Epithelial cell of proximal tubule (primary cell): ENCODE measurements around the gene ADAMTS14. TPM values are rescaled to one million over a fixed set of nuclear protein-coding genes. Genes with fewer than 3 reads are reported as not detected.
A peak's percentile ranks its signal among the peaks of the same experiment; 100 is the strongest.

Experiments
- DNase-seq: peaks from one replicate; pipeline ENCODE4 v3.0.0-alpha.2; 2011; ENCODE audit warnings: low read depth
- H3K4me3 ChIP-seq: 2 replicates; pipeline ENCODE4 v1.5.1; 2011; ENCODE audit warnings: low read depth, mild to moderate bottlenecking, low read length
- total RNA-seq: library from RNA; depleted of rRNA; stranded (reverse); fragments of >200 nt; gene quantifications from 2 replicates; pipeline ENCODE4 v1.2.3, GENCODE V29; 2015
- TF ChIP-seq, protein P1 (sequence below): conservative IDR thresholded peaks from 2 replicates; pipeline ENCODE4 v1.5.1; 2012; ENCODE audit warnings: low read depth, mild to moderate bottlenecking, low read length

ADAMTS14 gene
- total RNA-seq, 1 donor from 2014 or later = 1.3 TPM

DNA sequence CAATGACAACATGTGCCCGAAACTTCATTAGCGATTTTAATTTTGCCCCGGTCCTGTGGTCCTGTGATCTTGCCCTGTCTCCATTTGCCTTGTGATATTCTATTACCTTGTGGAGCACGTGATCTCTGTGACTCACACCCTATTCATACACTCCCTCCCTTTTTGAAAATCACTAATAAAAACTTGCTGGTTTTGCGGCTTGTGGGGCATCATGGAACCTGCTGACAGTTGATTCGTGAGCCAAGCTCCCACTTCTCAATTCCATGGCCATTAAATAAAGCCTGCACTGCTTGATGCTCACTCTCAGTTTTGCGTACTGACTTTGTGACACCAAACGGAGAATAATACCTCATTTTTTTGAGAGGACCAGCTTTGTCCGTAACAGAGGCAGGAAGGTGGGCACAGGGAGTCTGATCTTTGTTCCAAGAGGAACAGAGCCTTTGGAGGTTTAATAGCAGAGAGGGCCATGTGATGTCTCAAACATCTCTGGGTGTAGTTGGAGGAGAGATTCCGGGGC lies 3.8 kb upstream of the ADAMTS14 start:
- no peak overlapping the region for H3K4me3 ChIP-seq
- TF ChIP-seq, protein P1, sequence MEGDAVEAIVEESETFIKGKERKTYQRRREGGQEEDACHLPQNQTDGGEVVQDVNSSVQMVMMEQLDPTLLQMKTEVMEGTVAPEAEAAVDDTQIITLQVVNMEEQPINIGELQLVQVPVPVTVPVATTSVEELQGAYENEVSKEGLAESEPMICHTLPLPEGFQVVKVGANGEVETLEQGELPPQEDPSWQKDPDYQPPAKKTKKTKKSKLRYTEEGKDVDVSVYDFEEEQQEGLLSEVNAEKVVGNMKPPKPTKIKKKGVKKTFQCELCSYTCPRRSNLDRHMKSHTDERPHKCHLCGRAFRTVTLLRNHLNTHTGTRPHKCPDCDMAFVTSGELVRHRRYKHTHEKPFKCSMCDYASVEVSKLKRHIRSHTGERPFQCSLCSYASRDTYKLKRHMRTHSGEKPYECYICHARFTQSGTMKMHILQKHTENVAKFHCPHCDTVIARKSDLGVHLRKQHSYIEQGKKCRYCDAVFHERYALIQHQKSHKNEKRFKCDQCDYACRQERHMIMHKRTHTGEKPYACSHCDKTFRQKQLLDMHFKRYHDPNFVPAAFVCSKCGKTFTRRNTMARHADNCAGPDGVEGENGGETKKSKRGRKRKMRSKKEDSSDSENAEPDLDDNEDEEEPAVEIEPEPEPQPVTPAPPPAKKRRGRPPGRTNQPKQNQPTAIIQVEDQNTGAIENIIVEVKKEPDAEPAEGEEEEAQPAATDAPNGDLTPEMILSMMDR = no peak
- DNase-seq = no peak

DNA sequence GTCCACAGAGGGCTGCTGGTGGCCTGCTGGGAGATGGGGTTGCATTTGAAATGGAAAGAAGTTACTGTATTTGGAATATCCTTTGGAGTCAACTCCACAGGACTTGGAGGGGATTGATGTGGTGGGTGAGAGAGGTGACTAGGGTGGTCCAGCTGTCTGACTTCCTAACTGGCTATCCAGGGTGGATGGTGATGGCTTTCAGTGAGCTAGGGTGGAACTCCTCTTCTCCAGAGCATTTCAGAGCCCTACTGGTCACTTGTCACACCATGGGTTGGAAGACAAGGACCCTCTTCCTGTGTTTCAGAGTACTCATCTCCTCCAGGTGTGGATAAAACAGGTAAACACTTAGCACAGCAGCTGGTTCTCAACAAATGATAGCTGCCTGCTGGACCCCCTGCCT lies 3.3 kb upstream of the ADAMTS14 start:
- DNase-seq = no peak
- H3K4me3 ChIP-seq = no peak overlapping the region
- TF ChIP-seq, protein P1 = no peak

DNA sequence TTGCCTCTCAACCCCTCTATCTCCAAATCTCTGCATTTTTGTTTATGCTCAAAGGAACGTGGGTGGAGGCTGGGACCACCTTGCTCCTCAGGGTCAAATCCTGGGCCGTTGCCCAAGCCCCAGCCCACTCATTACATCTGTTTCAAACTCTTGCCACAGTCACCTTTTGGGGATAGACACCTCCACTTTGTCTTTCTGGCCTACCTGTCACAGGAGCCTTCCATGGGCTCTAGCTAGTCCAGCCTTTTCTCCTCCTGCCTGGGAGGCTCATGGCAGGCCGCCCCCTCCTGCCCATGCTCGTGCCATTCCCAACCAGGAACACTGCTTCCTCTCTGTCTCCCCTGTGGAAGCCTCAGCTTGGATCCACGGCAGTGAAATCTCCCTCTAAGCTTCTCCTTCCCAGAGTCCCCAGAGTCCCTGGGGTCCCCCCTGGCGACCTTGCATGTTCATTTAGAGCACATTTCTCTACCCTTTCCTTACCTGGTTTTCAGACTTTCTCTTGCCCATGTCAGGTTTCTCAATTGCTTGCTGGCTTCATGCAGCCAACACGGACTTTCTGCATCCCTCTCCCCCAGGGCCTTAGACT lies 2.5 kb upstream of the ADAMTS14 start:
- no peak for DNase-seq
- no peak overlapping the region for H3K4me3 ChIP-seq
- TF ChIP-seq, protein P1 = no peak

DNA sequence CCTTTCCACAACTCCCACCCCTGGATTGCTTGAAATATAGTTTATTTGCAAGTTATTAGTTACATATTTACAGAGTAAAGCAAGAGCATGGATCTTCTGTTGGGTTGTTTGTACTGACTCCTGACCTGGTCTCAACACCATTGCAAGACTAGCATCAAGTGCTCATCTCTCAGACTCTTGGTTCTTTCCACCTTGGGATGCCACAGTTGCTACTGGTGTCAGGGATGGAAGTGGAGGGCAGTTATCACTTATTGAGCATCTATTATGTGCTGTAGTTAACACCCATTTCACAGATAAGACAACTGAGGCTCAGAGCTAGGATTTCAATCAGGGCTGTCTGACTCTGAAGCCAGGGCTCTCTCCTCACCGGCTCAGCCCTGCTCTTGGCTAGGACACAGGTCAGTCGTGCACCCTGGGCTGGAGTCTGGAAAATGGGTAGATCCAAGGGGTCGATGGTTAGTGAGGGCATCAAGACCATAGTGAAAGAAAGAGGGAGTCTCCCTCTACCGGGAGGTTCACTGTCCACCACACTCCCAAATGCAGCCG lies 614 bp upstream of the ADAMTS14 start:
- no peak for DNase-seq
- H3K4me3 ChIP-seq = peak overlapping the region; percentile 61
- TF ChIP-seq, protein P1 = peak; percentile 22

DNA sequence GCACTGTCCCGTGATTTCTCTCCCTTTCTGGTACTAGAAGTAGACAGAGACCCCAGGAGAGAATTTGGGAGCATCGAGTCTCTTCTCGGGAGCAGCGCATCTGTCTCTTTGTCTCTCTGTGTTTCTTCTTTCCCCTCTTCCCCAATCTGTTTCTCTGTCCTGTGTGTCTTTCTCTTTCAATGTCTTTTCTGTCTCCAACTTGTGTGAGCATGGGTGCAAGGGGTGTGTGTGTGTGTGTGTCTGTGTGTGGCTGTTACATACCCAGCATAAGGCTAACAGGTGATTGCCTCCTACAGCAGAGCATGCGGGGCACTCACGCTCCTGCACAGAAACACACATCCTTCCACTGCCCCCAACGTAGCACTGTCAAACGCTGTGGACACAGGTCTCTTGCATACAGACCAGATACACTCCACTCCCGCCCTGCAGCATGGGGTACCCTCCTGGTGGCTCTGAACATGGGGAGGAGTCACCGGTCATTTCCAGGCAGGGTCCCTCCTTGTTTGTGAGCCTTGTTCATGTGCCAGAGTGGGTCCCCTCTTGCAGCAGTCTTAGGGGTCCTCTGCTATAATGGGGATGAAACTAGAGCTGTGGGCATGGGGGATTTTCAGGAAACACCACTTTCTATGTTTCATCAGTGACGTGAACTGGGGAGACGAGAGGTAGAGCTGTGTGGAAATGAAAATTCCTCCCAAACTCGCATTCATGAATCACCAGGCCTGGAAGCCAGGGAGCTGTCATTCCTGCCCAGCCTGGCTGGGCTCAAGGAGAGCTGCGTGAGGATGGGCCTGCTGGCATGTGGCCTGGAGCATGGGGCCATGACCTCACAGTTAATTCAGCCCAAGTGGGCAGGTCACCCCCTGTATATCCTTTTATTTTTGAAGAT lies 980 bp downstream of the ADAMTS14 start:
- TF ChIP-seq, protein P1 = no peak
- no peak for DNase-seq
- peak overlapping the region; percentile 61 for H3K4me3 ChIP-seq

DNA sequence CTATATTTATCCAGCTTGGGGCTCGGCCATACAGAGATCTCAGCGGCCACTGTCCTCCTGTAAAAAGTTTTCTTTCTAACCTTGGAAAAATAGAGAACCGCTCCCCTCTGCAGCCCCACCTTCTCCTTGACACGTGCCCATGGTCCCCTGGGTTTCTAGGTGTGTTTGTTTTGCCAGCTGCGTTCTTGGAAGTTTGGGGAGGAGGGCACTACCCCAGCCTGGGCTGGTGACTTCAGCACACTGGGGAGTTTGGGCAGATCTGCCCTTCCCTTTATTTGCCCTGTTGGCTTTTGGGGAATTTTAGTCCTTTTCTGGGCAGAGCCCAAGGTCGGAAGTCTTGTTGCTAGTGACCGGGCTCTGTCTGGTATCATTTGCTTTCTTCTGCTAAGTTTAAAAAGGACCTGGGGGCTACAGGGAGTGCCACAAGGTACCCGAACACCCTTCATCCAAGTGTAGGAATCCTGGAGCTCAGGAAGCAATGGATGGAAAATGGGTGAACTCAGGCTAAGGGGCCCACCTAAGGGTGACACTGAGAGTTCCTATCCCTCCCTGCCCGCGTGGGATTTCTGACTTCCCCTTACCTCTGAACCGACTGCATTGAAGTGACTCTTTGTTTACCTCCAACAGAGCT lies 1.7 kb downstream of the ADAMTS14 start:
- no peak for DNase-seq
- TF ChIP-seq, protein P1 = no peak
- no peak overlapping the region for H3K4me3 ChIP-seq
